ENCODE measurements around the gene WWC1.
"Not testable (repeated sequence)": the region's sequence is repeated elsewhere in the genome, so short reads cannot be mapped to it uniquely, and the experiment has no call there.

WWC1 gene

DNA sequence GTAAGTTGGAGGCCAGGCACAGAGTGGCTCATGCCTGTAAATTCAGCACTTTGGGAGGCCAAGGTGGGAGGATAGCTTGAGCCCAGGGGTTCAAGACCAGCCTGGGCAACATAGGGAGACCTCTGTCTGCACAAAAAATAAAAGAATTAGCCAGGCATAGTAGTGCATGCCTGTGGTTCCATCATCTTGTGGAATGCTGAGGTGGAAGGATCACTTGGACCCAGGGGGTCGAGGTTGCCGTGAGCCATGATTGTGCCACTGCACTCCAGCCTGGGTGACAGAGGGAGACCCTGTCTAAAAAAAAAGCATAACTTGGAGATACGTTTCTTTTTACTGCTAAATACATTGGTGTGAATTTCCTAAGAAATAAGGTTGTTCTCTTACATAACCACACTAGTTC is 19.1 kb downstream of the WWC1 start:
- DNase-seq = not testable (repeated sequence)

DNA sequence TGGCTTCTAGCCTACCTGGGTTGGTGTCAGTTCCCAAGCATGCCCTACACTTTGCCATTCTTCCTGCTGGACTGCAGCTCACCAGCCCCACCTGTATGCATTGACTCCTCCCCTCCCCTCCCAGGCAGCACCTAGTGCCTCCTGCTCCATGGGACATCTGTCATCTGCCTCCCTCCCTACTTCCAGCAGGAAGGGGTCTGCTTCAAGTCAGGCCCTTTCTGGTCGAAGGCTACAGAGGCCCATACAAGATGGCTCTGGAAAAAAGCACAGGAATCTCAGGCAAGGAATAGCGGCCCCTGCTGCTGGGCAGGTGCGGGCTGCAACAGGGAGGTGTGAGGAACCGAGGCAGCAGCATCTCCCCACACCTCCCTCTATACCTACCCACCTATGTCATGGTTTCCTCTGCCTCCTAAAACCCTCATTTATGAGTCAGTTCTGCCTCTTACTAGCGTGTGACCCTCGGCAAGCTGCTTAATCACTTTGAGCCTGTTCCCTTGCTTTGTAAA is 19.7 kb downstream of the WWC1 start:
- DNase-seq = no peak

DNA sequence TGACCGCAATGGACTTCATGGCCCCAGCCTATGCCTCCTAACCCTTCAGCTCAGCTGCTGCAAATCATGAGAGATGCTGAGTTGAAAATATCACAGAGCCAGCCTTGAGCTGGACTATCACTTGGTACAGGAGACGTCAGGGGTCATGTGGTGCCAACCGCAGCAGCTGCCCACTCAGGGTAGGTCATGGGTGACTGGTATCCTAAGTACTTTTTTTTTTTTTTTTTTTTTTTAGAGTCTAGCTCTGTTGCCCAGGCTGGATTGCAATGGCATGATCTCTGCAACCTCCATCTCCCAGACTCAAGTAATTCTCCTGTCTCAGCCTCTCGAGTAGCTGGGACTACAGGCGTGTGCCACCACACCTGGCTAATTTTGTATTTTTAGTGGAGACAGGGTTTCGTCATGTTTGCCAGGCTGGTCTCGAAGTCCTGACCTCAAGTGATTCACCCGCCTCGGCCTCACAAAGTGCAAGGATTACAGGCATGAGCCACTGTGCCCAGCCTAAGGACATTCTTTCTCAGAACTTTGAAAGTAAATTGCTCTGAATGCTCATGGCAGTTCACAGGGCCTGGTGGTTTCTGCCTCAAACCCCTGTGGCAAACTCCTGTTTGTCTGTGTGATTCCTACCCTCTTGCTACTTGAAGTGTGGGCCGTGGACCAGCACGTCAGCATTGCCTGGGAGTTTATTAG is 21.3 kb downstream of the WWC1 start:
- no peak for DNase-seq

GRCh38 chr5:168313596-168314204 is 22.3 kb downstream of the WWC1 start:
- DNase-seq = no peak

GRCh38 chr5:168314735-168315411 is 23.4 kb downstream of the WWC1 start:
- DNase-seq = no peak

- no peak for DNase-seq
Observed at GRCh38 chr5:168315416-168316138, 24.1 kb downstream of the WWC1 start.

DNA sequence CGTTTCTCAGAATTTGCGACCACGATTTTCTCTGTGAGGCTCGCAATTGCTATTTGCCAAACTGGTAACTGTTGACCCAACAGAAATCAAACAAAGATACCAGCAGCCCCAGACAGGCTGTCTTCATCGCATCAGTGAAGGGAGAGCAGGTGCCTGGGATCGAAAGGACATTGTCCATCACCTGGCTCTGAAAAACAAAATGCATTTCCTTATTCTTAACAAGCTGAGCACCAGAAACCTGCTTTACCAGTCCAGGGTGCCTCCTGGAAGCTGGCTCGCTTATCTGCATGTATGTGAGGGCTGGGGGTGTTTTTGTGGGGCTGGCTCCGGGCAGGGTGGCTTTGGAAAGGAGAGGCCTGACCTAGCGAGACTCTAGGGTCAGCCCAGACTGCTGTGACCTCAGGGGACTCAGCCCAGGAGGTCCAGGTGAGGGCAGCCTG is 24.7 kb downstream of the WWC1 start:
- no peak for DNase-seq

DNA sequence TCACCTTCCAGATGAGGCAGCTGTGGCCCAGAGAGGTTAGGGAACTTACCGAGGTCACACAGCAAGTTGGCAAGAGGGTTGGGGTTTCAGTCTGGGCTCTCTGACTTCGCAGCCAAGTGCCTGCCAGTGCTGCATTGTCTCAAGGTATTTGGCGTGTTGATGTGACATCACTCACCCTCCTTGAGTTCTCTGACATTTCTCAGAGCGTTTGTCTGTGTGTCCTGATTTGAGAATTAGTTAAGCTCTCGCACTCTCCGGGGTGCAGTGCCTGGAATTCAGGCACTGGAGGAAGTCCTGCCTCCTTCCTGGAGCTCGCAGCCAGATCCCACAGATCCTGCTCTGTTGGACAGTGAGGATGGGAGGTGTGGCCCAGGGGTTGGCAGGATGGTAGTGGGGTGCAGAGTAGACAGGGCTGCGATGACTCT is 25.7 kb downstream of the WWC1 start:
- DNase-seq = no peak

GRCh38 chr5:168317521-168318147 is 26.2 kb downstream of the WWC1 start:
- DNase-seq = no peak

- DNase-seq = no peak
Observed at GRCh38 chr5:168318240-168318639, 26.8 kb downstream of the WWC1 start.

GRCh38 chr5:168319774-168320173 is 28.3 kb downstream of the WWC1 start:
- no peak for DNase-seq

- no peak for DNase-seq
Observed at GRCh38 chr5:168320805-168321204, 29.4 kb downstream of the WWC1 start.

- DNase-seq = no peak
Observed at GRCh38 chr5:168324859-168325630, 33.6 kb downstream of the WWC1 start.

- no peak for DNase-seq
Observed at GRCh38 chr5:168327019-168327421, 35.6 kb downstream of the WWC1 start.

- DNase-seq = no peak
Observed at GRCh38 chr5:168327451-168327850, 36.0 kb downstream of the WWC1 start.

GRCh38 chr5:168327994-168328393 is 36.5 kb downstream of the WWC1 start:
- DNase-seq = no peak

DNA sequence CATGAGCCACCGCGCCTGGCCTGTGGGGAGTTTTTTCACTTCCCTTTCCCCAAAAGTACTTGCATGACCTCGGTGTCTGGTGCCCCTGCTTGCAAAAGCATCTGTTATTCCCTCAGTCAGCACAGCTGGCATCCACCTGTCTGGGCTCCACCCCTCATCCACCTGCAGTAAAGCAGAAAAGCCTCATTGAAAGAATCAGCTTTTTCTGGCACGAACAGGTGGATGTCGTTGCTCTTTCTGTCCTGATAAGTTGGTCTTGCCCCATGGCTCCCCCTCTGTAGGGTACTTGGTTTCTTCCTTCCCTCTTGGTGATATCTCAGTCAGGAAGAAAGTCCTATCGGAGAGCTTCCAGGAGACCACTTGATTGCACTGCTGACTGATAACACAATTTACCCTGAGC is 37.4 kb downstream of the WWC1 start:
- no peak for DNase-seq

DNA sequence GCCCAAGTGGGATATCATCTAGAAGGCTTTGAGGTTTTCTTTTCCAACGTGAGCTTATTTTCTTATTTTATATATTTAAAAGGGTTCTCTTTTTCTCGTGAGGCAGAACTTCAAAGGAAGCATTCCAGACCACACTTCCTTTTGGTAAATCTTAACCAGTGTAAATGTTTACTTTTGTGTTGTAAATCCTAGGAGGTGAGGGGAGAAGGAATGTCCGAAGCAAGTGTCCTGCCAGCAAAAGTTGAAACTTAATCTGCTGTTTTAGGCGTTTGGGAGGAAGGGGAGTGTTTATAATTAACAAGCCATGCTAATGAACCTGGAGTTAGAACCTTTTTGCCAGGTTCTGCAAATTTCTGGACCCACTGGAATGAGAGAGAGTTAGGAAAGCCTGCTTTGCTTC is 37.9 kb downstream of the WWC1 start:
- DNase-seq = no peak

- no peak for DNase-seq
Observed at GRCh38 chr5:168332042-168332441, 40.6 kb downstream of the WWC1 start.

DNA sequence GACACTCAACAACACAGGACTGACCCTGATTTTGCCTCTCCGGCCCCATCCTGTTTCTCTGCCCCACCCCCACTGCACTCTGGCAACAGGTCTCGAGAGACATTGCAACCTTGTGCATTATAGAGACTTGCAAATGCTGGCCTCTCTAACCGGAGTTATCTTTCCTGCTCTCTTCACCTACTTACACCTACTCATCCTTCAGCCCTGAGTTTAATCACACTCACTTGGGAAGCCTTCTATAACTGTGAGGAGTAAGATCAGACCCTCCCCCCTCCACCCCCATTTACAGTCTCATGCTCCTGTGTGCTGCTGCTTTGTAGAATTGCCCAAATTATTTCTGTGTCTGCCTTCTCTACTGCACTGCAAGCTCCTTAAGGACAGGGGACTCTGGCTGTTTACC is 42.8 kb downstream of the WWC1 start:
- no peak for DNase-seq

GRCh38 chr5:168334695-168335094 is 43.2 kb downstream of the WWC1 start:
- no peak for DNase-seq

- DNase-seq = no peak
Observed at GRCh38 chr5:168337361-168337760, 45.9 kb downstream of the WWC1 start.

All from CD4-positive, alpha-beta T cell treated with Interleukin-15 for 1 hour (primary cell).